ENCODE results near the gene ZNF428.

The ZNF428 gene

DNA sequence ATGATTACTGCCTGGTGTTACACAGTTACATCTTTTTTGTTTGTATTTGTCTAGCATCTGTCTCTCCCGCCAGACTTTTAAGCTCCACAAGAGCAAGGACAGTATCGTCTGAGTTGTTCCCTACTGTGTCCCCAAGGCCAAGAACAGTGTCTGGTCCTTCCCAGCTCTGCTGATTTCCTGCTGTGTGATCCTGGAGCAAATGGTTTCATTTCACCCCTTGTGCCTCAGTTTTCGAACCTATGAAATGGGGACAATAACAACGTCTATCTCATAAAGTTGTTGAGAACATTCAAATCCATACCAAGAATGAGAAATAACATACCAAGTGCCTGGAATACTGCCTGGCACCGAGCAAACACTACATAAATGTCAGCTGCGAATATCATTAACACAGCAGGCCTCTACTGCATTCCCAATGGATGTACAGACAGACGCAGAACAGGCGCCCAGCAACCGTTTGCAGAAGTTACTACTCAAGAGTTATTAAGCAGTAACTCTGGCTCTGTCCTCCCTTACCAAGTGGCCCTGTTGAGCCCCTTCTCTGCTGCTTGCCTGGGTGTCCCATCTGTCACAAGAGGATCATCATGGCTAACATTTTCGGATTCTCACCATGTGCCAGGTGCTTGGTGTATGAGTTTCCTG is 55.5 kb downstream of the ZNF428 start:
- H3K27ac ChIP-seq, result no peak overlapping the region
- TF ChIP-seq CTCF (conservative IDR thresholded peaks at IDR 0.05), result no peak

GRCh38 chr19:43562698-43563241 is 56.7 kb downstream of the ZNF428 start:
- TF ChIP-seq CTCF (conservative IDR thresholded peaks at IDR 0.05), result no peak
- H3K27ac ChIP-seq, result no peak overlapping the region

DNA sequence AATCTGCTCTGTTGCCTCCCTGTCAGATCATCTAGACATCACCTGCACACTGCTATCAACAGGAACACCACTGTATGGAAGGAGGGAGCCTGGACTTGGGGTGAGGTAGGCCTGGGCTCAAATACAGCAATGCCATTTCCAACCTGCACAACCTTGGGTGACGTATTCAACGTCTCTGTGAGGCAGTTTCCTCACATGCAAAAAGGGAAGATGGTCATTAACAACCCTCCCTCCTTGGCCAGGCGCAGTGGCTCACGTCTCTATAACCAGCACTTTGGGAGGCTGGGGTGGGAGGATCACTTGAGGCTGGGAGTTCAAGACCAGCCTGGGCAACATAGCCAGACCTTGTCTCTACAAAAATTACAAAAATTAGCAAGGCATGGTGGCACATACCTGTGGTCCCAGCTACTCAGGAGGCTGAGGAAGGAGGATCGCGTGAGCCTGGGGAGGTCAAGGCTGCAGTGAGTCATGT is 57.2 kb downstream of the ZNF428 start:
- TF ChIP-seq CTCF (conservative IDR thresholded peaks at IDR 0.05), result no peak
- no peak overlapping the region for H3K27ac ChIP-seq

DNA sequence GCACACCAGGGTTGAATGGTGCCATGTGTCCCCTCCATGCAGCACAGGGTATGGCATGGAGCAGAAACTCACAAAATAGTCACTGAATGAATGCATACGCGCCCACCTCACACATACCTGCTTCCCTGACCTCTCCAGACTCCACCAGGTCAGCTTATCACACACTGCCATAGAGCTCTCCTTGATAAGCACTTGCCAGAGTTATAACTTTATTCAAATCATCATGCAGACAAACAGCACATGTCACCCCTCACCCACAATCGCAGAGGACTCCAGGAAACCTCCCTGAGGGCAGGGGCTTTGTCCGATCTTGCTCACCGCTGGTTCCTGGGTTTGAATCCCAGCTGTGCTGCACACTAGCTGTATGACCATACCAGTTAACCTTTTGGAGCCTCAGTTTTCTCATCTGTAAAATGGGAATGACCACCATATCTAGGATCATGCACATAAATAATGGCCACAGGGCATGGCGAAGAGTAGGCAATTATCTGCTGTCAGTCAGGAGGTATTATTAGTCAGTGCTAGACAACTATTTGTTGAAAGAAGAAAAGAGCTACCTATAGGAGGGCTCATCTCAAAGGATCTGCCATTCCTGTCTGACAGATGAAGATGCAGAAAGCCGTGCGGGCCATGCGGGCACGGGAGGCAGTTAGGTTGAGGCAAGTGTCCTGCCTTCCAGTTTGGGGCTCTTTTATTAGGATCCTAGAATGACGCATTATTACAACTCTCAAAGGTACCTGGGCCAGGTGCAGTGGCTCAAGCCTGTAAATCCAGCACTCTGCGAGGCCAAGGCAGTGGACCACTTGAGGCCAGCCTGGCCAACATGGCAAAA is 58.1 kb downstream of the ZNF428 start:
- no peak for TF ChIP-seq CTCF (conservative IDR thresholded peaks at IDR 0.05)
- no peak overlapping the region for H3K27ac ChIP-seq

DNA sequence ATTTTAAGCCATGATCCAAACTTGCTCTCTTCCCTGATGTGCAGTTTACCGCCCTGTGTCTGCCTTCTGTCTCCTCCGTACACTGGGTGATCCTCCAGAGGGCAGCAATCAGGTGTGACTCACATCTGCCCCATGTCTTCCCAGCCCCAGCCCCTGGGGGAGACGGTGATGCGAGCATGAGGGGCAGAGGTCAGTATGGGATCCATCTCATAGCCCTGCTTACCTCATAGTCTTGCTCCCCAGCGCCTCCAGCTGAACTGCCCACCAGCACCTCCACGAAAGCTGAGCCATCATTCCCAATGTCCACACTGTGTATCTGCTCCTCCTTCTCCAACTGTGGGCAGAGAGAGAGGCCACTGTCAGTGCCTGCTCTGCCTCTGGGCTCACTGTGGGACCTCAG is 58.7 kb downstream of the ZNF428 start:
- no peak overlapping the region for H3K27ac ChIP-seq
- TF ChIP-seq CTCF (conservative IDR thresholded peaks at IDR 0.05), result no peak; the same call in 1 of the 2 replicates
